Tibial nerve (tissue), 4 donors: Measurements from ENCODE around the gene SLIT3.

Experiments used
- CTCF ChIP-seq, 5 experiments: fragments of 200-600 bp in 3 of 5; fragments of 450-650 bp in 2 of 5; sonication (generic) in 3 of 5; IDR thresholded peaks; one replicate each; pipeline ENCODE4 v1.5.1; 2016 to 2019; ENCODE audit warnings: antibody characterized with exemption in 5 of 5, mild to moderate bottlenecking in 3 of 5, moderate library complexity in 2 of 5
- EP300 ChIP-seq, 2 donors: sonication (generic); formaldehyde crosslinking; IDR thresholded peaks; one replicate each; pipeline ENCODE4 v1.6.1; 2017; ENCODE audit warnings: antibody characterized with exemption in 2 of 2, mild to moderate bottlenecking in 1 of 2
- POLR2A ChIP-seq, 2 donors: fragments of 450-650 bp; IDR thresholded peaks; one replicate each; pipeline ENCODE4 v1.6.1; 2017; ENCODE audit warnings: antibody characterized with exemption in 2 of 2, mild to moderate bottlenecking in 2 of 2, moderate library complexity in 2 of 2

- TF ChIP-seq POLR2A (IDR thresholded peaks at IDR 0.05) (no peak), CTCF (IDR thresholded peaks at IDR 0.05) (no peak), EP300 (IDR thresholded peaks at IDR 0.05) (no peak)
Observed at GRCh38 chr5:168852329-168852728, 448.6 kb downstream of the SLIT3 start.
